SK-N-SH (cell line): Measurements from ENCODE around the gene CACUL1. TPM values are rescaled to one million over a fixed set of nuclear protein-coding genes. Genes with fewer than 3 reads are reported as not detected.

Experiments
- CTCF ChIA-PET: fragments of 300-600, 350-600 bp; formaldehyde crosslinking; extraction: SDS; loops from one replicate; lab custom pipeline; 2021; lab: Yijun Ruan, JAX
- POLR2A ChIA-PET: fragments of 350-600 bp; sonication (Branson Sonifier 250); formaldehyde crosslinking; extraction: SDS; loops from one replicate; lab custom pipeline; 2020; ENCODE audit warnings: antibody characterized with exemption, inconsistent platforms; lab: Yijun Ruan, JAX
- DNase-seq: peaks from one replicate; pipeline ENCODE4 v3.0.0; 2012
- H2AFZ ChIP-seq: fragments of 200-600 bp; sonication (generic); 2 replicates; pipeline ENCODE4 v1.8.1; 2016; ENCODE audit warnings: antibody characterized with exemption, mild to moderate bottlenecking, low read depth
- H3F3A ChIP-seq: fragments of 200-600 bp; sonication (generic); replicated peaks from 2 replicates; pipeline ENCODE3; 2016; ENCODE audit warnings: antibody characterized with exemption, mild to moderate bottlenecking; ENCODE audit not compliant: insufficient read depth
- H3K27ac ChIP-seq, 2 experiments: fragments of 200-500 bp in 1 of 2; fragments of 200-600 bp in 1 of 2; sonication (Bioruptor generic) in 1 of 2; sonication (generic), shearing (Covaris generic) in 1 of 2; 2 replicates each; pipeline versions ENCODE4 v1.5.1 to v1.6.1; 2014 to 2016; ENCODE audit warnings: low read depth in 2 of 2, inconsistent platforms in 1 of 2, low read length in 1 of 2, mild to moderate bottlenecking in 1 of 2, mixed read lengths in 1 of 2
- H3K27me3 ChIP-seq: fragments of 200-600 bp; sonication (generic), shearing (Covaris generic); 2 replicates; pipeline ENCODE4 v1.6.1; 2016; ENCODE audit warnings: mixed run types; ENCODE audit not compliant: insufficient read depth
- H3K36me3 ChIP-seq, 2 experiments: fragments of 200-500 bp in 1 of 2; fragments of 200-600 bp in 1 of 2; sonication (Bioruptor generic) in 1 of 2; sonication (generic) in 1 of 2; replicated peaks in 1 of 2; 2 replicates each; pipeline versions ENCODE3 to v1.5.1; 2014 to 2016; ENCODE audit warnings: low read length in 1 of 2, mild to moderate bottlenecking in 1 of 2; ENCODE audit not compliant: insufficient read depth in 2 of 2, control insufficient read depth in 1 of 2
- H3K4me1 ChIP-seq, 2 experiments: fragments of 200-500 bp in 1 of 2; fragments of 200-600 bp in 1 of 2; sonication (Bioruptor generic) in 1 of 2; sonication (generic), shearing (Covaris generic) in 1 of 2; 2 replicates each; pipeline versions ENCODE4 v1.5.1 to v1.6.1; 2014 to 2016; ENCODE audit warnings: low read depth in 1 of 2, low read length in 1 of 2, mixed run types in 1 of 2; ENCODE audit not compliant: insufficient read depth in 2 of 2, control insufficient read depth in 1 of 2
- H3K4me2 ChIP-seq: fragments of 200-600 bp; sonication (generic), shearing (Covaris generic); 2 replicates; pipeline ENCODE4 v1.6.1; 2017; ENCODE audit warnings: mixed run types
- H3K4me3 ChIP-seq, 2 experiments: fragments of 200-500 bp in 1 of 2; fragments of 200-600 bp in 1 of 2; sonication (Bioruptor generic) in 1 of 2; sonication (generic), shearing (Covaris generic) in 1 of 2; 2 replicates each; pipeline versions ENCODE4 v1.5.1 to v1.8.1; 2014 to 2016; ENCODE audit warnings: low read depth in 2 of 2, inconsistent platforms in 1 of 2, low read length in 1 of 2, mild to moderate bottlenecking in 1 of 2, mixed read lengths in 1 of 2, moderate library complexity in 1 of 2
- H3K79me2 ChIP-seq: fragments of 200-600 bp; sonication (generic); 2 replicates; pipeline ENCODE4 v1.8.1; 2017; ENCODE audit warnings: mild to moderate bottlenecking; ENCODE audit not compliant: insufficient read depth
- H3K9ac ChIP-seq: fragments of 200-600 bp; sonication (generic); 2 replicates; pipeline ENCODE4 v1.6.1; 2017; ENCODE audit warnings: mixed run types
- H3K9me2 ChIP-seq: fragments of 200-600 bp; sonication (generic); 2 replicates; pipeline ENCODE4 v1.6.1; 2017; ENCODE audit warnings: mixed run types
- H3K9me3 ChIP-seq: fragments of 200-600 bp; sonication (generic); 2 replicates; pipeline ENCODE4 v1.6.1; 2017; ENCODE audit warnings: mixed run types, mild to moderate bottlenecking, moderate library complexity
- H4K20me1 ChIP-seq: fragments of 200-600 bp; sonication (generic); 2 replicates; pipeline ENCODE4 v1.6.1; 2017; ENCODE audit warnings: mild to moderate bottlenecking, mixed run types; ENCODE audit not compliant: insufficient read depth
- CHD2 ChIP-seq: fragments of 150-350 bp; IDR thresholded peaks from 2 replicates; pipeline ENCODE4 v1.6.1; 2018; ENCODE audit warnings: low read length; ENCODE audit not compliant: partially characterized antibody
- FOSL2 ChIP-seq: IDR thresholded peaks from 2 replicates; pipeline ENCODE4 v1.4.0; 2012; ENCODE audit warnings: low read depth, mild to moderate bottlenecking, moderate library complexity, borderline replicate concordance
- MXI1 ChIP-seq: IDR thresholded peaks from 2 replicates; pipeline ENCODE4 v1.6.1; 2012; ENCODE audit warnings: mild to moderate bottlenecking, low read depth, low read length, improper control_type of control experiment
- RAD21 ChIP-seq: IDR thresholded peaks from 2 replicates; pipeline ENCODE4 v1.6.1; 2012; ENCODE audit warnings: mild to moderate bottlenecking, low read length
- SMC3 ChIP-seq: IDR thresholded peaks from 2 replicates; pipeline ENCODE4 v1.6.1; 2012; ENCODE audit warnings: low read depth, low read length, improper control_type of control experiment
- USF1 ChIP-seq: IDR thresholded peaks from 2 replicates; pipeline ENCODE4 v1.4.0; 2012; ENCODE audit warnings: low read depth, borderline replicate concordance
- ZBTB33 ChIP-seq: IDR thresholded peaks from 2 replicates; pipeline ENCODE4 v1.4.0; 2012; ENCODE audit warnings: low read depth, borderline replicate concordance
- WGBS: methylation state at CpG from one replicate; pipeline ENCODE4 v1.1.6; 2017; ENCODE audit warnings: low lambda C conversion rate; 5-methylcytosine and 5-hydroxymethylcytosine counted together
- polyA plus RNA-seq, 3 experiments: library from polyadenylated mRNA; depleted of rRNA; stranded (reverse); fragments of >200 nt; gene quantifications; 2 replicates each; pipeline ENCODE4 v1.2.3, GENCODE V29; 2012
- TF ChIP-seq, protein P1 (sequence below): IDR thresholded peaks from 2 replicates; pipeline ENCODE4 v1.4.0; 2012; ENCODE audit warnings: low read depth

CACUL1 gene
- polyA plus RNA-seq, 1 of the 3 experiments (the other 2 are of a cell fraction): 2.6 TPM

DNA sequence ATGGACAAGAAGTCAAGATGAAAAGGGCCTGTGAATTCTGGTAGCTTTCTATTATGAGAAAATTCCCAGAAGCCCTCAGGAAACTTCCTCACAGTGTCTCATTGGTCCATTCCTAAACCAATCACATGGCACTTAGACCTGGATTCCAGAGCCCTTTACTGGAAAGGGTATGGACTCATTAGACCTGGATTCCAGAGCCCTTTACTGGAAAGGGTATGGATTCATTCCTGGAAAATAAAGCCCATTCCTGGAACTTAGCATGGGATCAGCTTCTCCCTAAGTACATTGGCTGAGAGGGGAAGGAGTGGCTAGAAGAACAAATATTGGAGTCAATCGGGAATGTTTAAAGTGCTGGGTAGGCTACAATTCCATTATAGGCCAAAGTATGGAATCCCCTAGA is 3.7 kb upstream of the CACUL1 start:
- no peak for TF ChIP-seq USF1
- no peak for TF ChIP-seq FOSL2
- TF ChIP-seq MXI1: no peak
- TF ChIP-seq, protein P1, sequence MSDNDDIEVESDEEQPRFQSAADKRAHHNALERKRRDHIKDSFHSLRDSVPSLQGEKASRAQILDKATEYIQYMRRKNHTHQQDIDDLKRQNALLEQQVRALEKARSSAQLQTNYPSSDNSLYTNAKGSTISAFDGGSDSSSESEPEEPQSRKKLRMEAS: no peak
- Histone ChIP-seq H3K4me1 (no peaks in the 10 kb centered on the region; a peak in 1 of 4 replicates), H3K9me2 (no peaks in the 10 kb centered on the region), H3K27me3 (no peaks in the 10 kb centered on the region), H2AFZ (no peak overlapping the region), H4K20me1 (peaks cover 5% of the 10 kb centered on the region), H3K4me2 (no peak overlapping the region), H3K79me2 (peaks cover 13% of the 10 kb centered on the region), H3K4me3 (no peak overlapping the region), H3F3A (no peaks in the 10 kb centered on the region), H3K9me3 (no peaks in the 10 kb centered on the region), H3K9ac (no peak overlapping the region), H3K27ac (no peak overlapping the region), H3K36me3 (no peaks in the 10 kb centered on the region)
- ChIA-PET CTCF (interaction anchor here (1.1 kb wide), 1 partner anchor 9 kb away, joined by 3 read pairs; no protein-coding TSS in a partner anchor), POLR2A (no interaction called here)
- WGBS: 55% methylated on average over 1 of the region's 1 CpG
- DNase-seq: no peak

GRCh38 chr10:118754229-118754555 is 578 bp downstream of the CACUL1 start:
- H3K9ac ChIP-seq: peak overlapping the region; percentile 83

More at GRCh38 chr10:118754229-118754555, 578 bp downstream of the CACUL1 start:
- Histone ChIP-seq H4K20me1 (peaks cover 46% of the 10 kb centered on the region), H3K4me1 (peaks cover 13 to 18% of the 10 kb centered on the region in 2 experiments; a peak in 3 of 4 replicates), H3K9me3 (no peaks in the 10 kb centered on the region), H2AFZ (peak overlapping the region; percentile 64; the same call in 1 of the 2 replicates), H3K27me3 (no peaks in the 10 kb centered on the region), H3K27ac (peak overlapping the region; percentile 67 to 88), H3K9me2 (no peaks in the 10 kb centered on the region), H3K4me3 (peak overlapping the region; percentile 86 to 91), H3F3A (no peaks in the 10 kb centered on the region), H3K4me2 (peak overlapping the region; percentile 87), H3K36me3 (no peaks in the 10 kb centered on the region), H3K79me2 (peaks cover 55% of the 10 kb centered on the region)
- DNase-seq: peak; percentile 60
- ChIA-PET POLR2A (interaction anchor here (0.6 to 2.6 kb wide), 12 partner anchors 16 to 275 kb away, joined by 3 to 15 read pairs (median 4); partner anchors contain the start of gene NANOS1), CTCF (interaction anchor here (0.6 to 3.6 kb wide), 11 partner anchors 7 to 186 kb away, joined by 3 to 29 read pairs (median 4); no protein-coding TSS in a partner anchor)
- TF ChIP-seq CHD2 (peak; percentile 7), SMC3 (no peak), ZBTB33 (no peak), RAD21 (no peak), MXI1 (no peak)
- 2% methylated on average over 10 of the region's 22 CpGs for WGBS
